ENCODE measurements around the gene HTR4.

DNA sequence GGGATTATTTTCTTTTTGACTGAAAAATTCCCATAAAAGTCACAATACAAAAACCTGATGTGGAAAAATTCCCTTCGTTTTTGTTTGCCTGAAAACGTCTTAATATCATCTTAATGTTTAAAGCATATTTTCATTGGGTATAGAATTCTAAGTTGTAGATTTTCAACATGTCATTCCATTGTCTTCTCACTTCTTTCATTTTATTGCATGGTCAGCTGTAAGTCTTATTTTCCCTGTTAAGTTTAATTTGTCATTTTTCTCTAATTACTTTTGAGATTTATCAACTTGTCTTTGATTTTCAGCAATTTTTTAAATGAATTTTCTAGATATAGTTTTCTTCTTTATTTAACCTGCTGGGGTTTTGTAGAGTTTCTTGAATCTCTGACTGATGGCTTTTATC is 138.9 kb downstream of the HTR4 start:
- TF ChIP-seq POLR2A (IDR thresholded peaks at IDR 0.05; ENCODE audit: borderline replicate concordance, extremely low read depth, insufficient read depth, insufficient read length): no peak
- no peak for TF ChIP-seq RAD21 (IDR thresholded peaks at IDR 0.05; ENCODE audit: low read depth)
- TF ChIP-seq ZNF274 (IDR thresholded peaks at IDR 0.05; ENCODE audit: low read depth, low read length): no peak
- no peak for TF ChIP-seq JUND (IDR thresholded peaks at IDR 0.05)
- no peak for TF ChIP-seq CTCF (IDR thresholded peaks at IDR 0.05 in 2 of 3, conservative IDR thresholded peaks at IDR 0.05 in 1 of 3; ENCODE audit: borderline replicate concordance in 1 of 3, insufficient read depth in 1 of 3, low read depth in 2 of 3, low read length in 2 of 3)
- TF ChIP-seq REST (IDR thresholded peaks at IDR 0.05; ENCODE audit: low read depth): no peak
- no peak for TF ChIP-seq MAX (IDR thresholded peaks at IDR 0.05)
- no peak for TF ChIP-seq EZH2 (IDR thresholded peaks at IDR 0.05)
- TF ChIP-seq SRF (IDR thresholded peaks at IDR 0.05; ENCODE audit: low read depth): no peak
- no peak for TF ChIP-seq SIN3A (IDR thresholded peaks at IDR 0.05; ENCODE audit: low read depth)
- no peak for TF ChIP-seq ATF3 (IDR thresholded peaks at IDR 0.05)
- no peak for TF ChIP-seq POLR2AphosphoS5 (IDR thresholded peaks at IDR 0.05; ENCODE audit: low read depth, low read length)
- TF ChIP-seq EGR1 (IDR thresholded peaks at IDR 0.05; ENCODE audit: low read depth): no peak
- no peak for TF ChIP-seq FOSL1 (IDR thresholded peaks at IDR 0.05; ENCODE audit: low read depth)
